Right lobe of liver (tissue), 6 donors: Measurements from ENCODE around the gene COL4A3. TPM values are rescaled to one million over a fixed set of nuclear protein-coding genes. Genes with fewer than 3 reads are reported as not detected.
A peak's percentile ranks its signal among the peaks of the same experiment; 100 is the strongest.

Experiments used
- ATAC-seq, 4 donors: fragments of 200-7000 bp; cut with Tn5 transposase; one replicate each; pipeline ENCODE4 v1.9.1; 2020; ENCODE audit warnings: mild to moderate bottlenecking in 4 of 4, moderate library complexity in 4 of 4
- DNase-seq, 3 donors: peaks; one replicate each; pipeline ENCODE4 v3.0.0-alpha.2; 2020
- H3K27ac ChIP-seq, 3 donors: fragments of 200-600 bp; one replicate each; pipeline ENCODE4 v1.8.0; 2022
- H3K27me3 ChIP-seq, 2 donors: fragments of 200-600 bp; one replicate each; pipeline ENCODE4 v1.8.0; 2022
- H3K36me3 ChIP-seq, 4 donors: fragments of 200-600 bp; sonication (generic) in 1 of 4; one replicate each; pipeline versions ENCODE4 v1.5.1 to v1.8.0; 2017 to 2022; ENCODE audit warnings: control low read depth in 1 of 4
- H3K4me1 ChIP-seq, 4 donors: fragments of 200-600 bp; sonication (generic) in 1 of 4; one replicate each; pipeline versions ENCODE4 v1.5.1 to v1.8.0; 2017 to 2022; ENCODE audit warnings: control low read depth in 1 of 4
- H3K4me3 ChIP-seq, 3 donors: fragments of 200-600 bp; one replicate each; pipeline ENCODE4 v1.8.0; 2022
- H3K9me3 ChIP-seq, 4 donors: fragments of 200-600 bp; sonication (generic) in 1 of 4; one replicate each; pipeline versions ENCODE4 v1.5.1 to v1.8.0; 2017 to 2022; ENCODE audit warnings: control low read depth in 1 of 4
- POLR2A ChIP-seq: fragments of 450-650 bp; IDR thresholded peaks from one replicate; pipeline ENCODE4 v1.6.1; 2017; ENCODE audit warnings: antibody characterized with exemption, mild to moderate bottlenecking
- WGBS: methylation state at CpG from one replicate; pipeline ENCODE4 v1.1.6; 2018; ENCODE audit warnings: low coverage, low lambda C conversion rate; ENCODE audit not compliant: insufficient coverage; ENCODE audit errors: missing lambda C conversion rate; 5-methylcytosine and 5-hydroxymethylcytosine counted together
- intact Hi-C, 2 donors: fragments of 100-400 bp; cut with DNase I; formaldehyde crosslinking; loops; one replicate each; pipeline versions ENCODE4 v1.11.2 to v1.14.1; 2022
- total RNA-seq, 6 experiments: library from RNA; depleted of rRNA in 2 of 6; stranded (reverse); fragments of >200 nt in 2 of 6; fragmentation: NEBNext Ultra II Directional in 3 of 6; extraction: Animal tissue kit (Norgen Biotek cat#: 25700) in 3 of 6; gene quantifications; one replicate each; pipeline versions ENCODE4 v1.1.0 to v1.2.4, GENCODE V29; 2016 to 2023
- TF ChIP-seq, protein P1 (sequence below), 4 donors: fragments of 200-600 bp in 3 of 4; fragments of 450-650 bp in 1 of 4; IDR thresholded peaks; one replicate each; pipeline versions ENCODE4 v1.5.1 to v1.8.0; 2016 to 2022; ENCODE audit warnings: antibody characterized with exemption in 4 of 4, mild to moderate bottlenecking in 2 of 4
- donor health status: DM: no; HTN: yes; CAD: no.
- donor health status: DM: no; HTN: no; CAD: no.
- donor health status: DM: no; HTN: no; CAD: no.
- donor health status: DM: no; HTN: yes; CAD: no.
- donor health status: DM: no; HTN: yes; CAD: no.

COL4A3 gene
- total RNA-seq, 6 experiments from 2014 or later = 0.12 to 1.6 (median 0.73) TPM

DNA sequence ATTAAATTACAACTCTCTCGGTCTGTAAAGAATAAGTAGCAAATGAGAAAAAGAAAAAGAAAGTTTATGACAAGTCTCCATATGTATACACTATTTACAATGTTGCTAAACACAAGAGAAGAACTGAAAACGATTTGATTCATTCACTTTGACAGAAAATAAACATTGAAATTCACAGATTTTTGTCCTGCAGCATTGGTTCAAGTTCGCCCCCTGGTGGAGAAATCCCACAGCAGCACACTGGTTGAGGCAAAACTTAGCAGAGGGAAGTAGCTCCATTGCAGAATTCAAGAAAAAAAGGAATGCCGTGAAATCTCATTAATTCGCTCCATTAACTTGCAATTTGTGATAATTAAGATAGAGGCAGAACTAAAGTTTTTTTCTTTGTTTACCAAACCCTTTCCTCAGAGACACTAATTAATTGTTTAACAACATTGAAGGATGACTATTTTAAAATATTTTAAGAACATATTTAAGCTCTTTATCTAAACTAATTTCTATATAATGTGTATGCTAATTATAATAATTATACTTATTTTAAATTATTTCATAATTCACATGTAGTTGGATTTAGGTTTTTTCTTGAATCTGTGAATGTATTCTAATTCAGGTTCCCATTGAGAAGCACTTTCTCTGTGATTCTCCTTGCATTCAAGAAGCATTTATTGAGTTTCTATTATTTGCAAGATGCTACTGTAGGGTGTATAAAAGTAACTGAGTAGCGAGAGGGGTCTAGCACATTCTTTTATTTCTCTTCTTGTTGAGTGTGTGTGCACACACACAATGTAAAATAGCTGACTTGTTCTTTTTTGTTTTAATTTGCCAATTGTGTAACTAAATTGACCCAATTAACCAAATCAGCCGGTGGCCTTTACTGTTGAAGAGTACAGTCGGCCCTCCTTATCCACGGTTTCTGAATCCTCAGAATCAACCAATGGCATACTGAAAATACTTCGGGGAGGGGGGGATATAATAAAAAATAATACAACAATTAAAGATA lies 74.1 kb downstream of the COL4A3 start:
- peak in 2 of 3 donors; percentile 62 to 74 for DNase-seq
- intact Hi-C loops = loop anchor here in 1 of 2 donors (5.0 kb wide), 1 partner anchor 106 kb away; no protein-coding TSS in a partner anchor
- Histone ChIP-seq H3K36me3 (no peaks in the 10 kb centered on the region), H3K27me3 (no peaks in the 10 kb centered on the region), H3K4me3 (no peak overlapping the region), H3K4me1 (no peaks in the 10 kb centered on the region), H3K27ac (no peak overlapping the region), H3K9me3 (no peaks in the 10 kb centered on the region)
- TF ChIP-seq POLR2A = no peak
- TF ChIP-seq, protein P1, sequence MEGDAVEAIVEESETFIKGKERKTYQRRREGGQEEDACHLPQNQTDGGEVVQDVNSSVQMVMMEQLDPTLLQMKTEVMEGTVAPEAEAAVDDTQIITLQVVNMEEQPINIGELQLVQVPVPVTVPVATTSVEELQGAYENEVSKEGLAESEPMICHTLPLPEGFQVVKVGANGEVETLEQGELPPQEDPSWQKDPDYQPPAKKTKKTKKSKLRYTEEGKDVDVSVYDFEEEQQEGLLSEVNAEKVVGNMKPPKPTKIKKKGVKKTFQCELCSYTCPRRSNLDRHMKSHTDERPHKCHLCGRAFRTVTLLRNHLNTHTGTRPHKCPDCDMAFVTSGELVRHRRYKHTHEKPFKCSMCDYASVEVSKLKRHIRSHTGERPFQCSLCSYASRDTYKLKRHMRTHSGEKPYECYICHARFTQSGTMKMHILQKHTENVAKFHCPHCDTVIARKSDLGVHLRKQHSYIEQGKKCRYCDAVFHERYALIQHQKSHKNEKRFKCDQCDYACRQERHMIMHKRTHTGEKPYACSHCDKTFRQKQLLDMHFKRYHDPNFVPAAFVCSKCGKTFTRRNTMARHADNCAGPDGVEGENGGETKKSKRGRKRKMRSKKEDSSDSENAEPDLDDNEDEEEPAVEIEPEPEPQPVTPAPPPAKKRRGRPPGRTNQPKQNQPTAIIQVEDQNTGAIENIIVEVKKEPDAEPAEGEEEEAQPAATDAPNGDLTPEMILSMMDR (IDR thresholded peaks at IDR 0.05) = peak; percentile 88 to 98 (median 96)
- peak; percentile 76 to 84 (median 82) for ATAC-seq
- 12% methylated on average over 10 of the region's 10 CpGs for WGBS

DNA sequence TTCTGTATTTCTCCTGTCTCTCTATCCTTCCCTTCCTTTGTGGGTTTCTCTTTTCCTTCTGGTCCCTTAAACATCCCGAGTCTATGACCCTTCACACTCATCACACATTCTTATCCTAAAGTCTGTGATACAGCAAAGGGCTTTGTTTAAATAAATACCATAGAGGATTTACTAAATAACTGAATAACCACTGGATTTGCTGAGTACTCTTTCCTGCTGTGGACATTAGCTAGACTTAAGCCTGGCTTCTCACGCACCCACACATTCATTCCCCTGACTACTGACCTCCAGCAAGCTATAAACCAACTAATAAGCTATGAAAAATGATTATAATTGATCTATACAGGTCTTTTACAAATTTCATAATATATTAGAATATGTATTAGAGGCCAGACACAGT lies 76.6 kb downstream of the COL4A3 start:
- intact Hi-C loops = loop anchor here in 1 of 2 donors (5.0 kb wide), 1 partner anchor 109 kb away; no protein-coding TSS in a partner anchor
- ATAC-seq (no peak), DNase-seq (no peak)
- no peaks in the 10 kb centered on the region for H3K9me3 ChIP-seq
- no peak overlapping the region for H3K4me3 ChIP-seq
- no peaks in the 10 kb centered on the region for H3K36me3 ChIP-seq
- 74% methylated on average over 2 of the region's 2 CpGs for WGBS
- no peaks in the 10 kb centered on the region for H3K27me3 ChIP-seq
- H3K27ac ChIP-seq = no peak overlapping the region
- no peaks in the 10 kb centered on the region for H3K4me1 ChIP-seq
- no peak for TF ChIP-seq POLR2A
- TF ChIP-seq, protein P1 (IDR thresholded peaks at IDR 0.05) = no peak

DNA sequence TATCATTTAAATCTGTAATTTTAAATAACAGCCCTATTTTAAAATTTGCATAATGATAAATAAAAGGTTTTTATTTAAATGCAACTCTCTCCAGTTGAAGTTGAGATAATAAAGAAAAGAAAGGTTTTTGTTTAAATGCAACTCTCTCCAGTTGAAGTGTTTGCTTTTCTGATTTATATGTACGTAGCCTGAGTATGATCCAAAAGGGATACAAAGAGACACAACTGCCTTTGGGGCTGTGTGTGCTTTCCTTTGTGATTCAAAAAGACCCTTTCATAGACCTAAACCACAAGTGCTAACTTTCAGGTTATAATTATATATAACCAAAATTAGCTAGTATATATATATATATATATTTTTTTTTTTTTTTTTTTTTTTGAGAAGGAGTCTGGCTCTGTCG lies 84.5 kb downstream of the COL4A3 start:
- no peak overlapping the region for H3K4me3 ChIP-seq
- no peaks in the 10 kb centered on the region for H3K27me3 ChIP-seq
- no peaks in the 10 kb centered on the region for H3K9me3 ChIP-seq
- H3K36me3 ChIP-seq = no peaks in the 10 kb centered on the region
- intact Hi-C loops = no loop called here
- ATAC-seq = no peak
- WGBS = 93% methylated on average over 1 of the region's 2 CpGs
- no peak overlapping the region for H3K27ac ChIP-seq
- DNase-seq = no peak
- TF ChIP-seq, protein P1 (IDR thresholded peaks at IDR 0.05) = no peak
- TF ChIP-seq POLR2A = no peak
- H3K4me1 ChIP-seq = no peaks in the 10 kb centered on the region

DNA sequence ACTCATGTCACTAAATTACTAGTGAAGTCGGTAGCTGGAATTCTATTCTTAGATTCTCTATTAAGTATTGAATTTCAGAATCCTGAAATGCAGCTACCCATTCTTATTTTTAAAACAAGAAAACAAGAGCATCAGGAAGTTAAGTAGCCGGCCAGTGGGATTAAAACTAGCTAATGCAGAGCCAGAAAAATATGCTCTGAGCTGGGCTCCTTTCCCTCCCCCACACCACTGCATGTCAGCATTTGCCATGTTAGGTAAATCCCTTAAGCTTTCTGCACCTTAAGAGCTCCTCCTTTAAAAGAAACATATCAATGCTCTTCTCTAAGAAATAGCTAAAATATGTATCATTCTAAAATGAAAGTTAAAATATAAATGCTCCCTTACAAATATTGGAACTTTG lies 88.4 kb downstream of the COL4A3 start:
- no peaks in the 10 kb centered on the region for H3K27me3 ChIP-seq
- intact Hi-C loops = no loop called here
- H3K36me3 ChIP-seq = no peaks in the 10 kb centered on the region
- no peak overlapping the region for H3K27ac ChIP-seq
- H3K9me3 ChIP-seq = no peaks in the 10 kb centered on the region
- H3K4me3 ChIP-seq = no peak overlapping the region
- 60% methylated on average over 2 of the region's 2 CpGs for WGBS
- DNase-seq (no peak), ATAC-seq (no peak)
- TF ChIP-seq POLR2A = no peak
- TF ChIP-seq, protein P1 (IDR thresholded peaks at IDR 0.05) = no peak
- no peaks in the 10 kb centered on the region for H3K4me1 ChIP-seq
